PC-9 (cell line): ENCODE data around the gene GSN. TPM values are rescaled to one million over a fixed set of nuclear protein-coding genes. Genes with fewer than 3 reads are reported as not detected.

Experiments used
- BruUV-seq: library from RNA; stranded (reverse); fragments of 400-500 nt; replicated peaks from 2 replicates; lab custom pipeline; 2021; lab: Mats Ljungman, UMichigan
- CTCF ChIA-PET: fragments of 300-600 bp; sonication (Branson Sonifier 250); formaldehyde crosslinking; loops from one replicate; lab custom pipeline; 2022; ENCODE audit warnings: antibody characterized with exemption; lab: Charles Lee
- POLR2A ChIA-PET: fragments of 300-600 bp; sonication (Branson Sonifier 250); formaldehyde crosslinking; loops from one replicate; lab custom pipeline; 2022; ENCODE audit warnings: antibody characterized with exemption; ENCODE audit not compliant: unreplicated experiment; lab: Charles Lee
- DNase-seq, 2 experiments: peaks; one replicate each; pipeline versions ENCODE4 v3.0.0 to v3.0.0-alpha.2; 2015 to 2022; ENCODE audit warnings: mixed read lengths in 1 of 2
- H2AFZ ChIP-seq: fragments of 200-600 bp; sonication (generic); 2 replicates; pipeline ENCODE4 v1.8.1; 2017; ENCODE audit warnings: antibody characterized with exemption
- H3F3A ChIP-seq: fragments of 200-600 bp; sonication (generic); 2 replicates; pipeline ENCODE4 v1.8.1; 2017; ENCODE audit warnings: antibody characterized with exemption, mild to moderate bottlenecking, low read depth; ENCODE audit not compliant: insufficient read depth
- H3K27ac ChIP-seq: fragments of 200-600 bp; sonication (generic); 2 replicates; pipeline ENCODE4 v1.6.1; 2016; ENCODE audit warnings: mixed run types
- H3K27me3 ChIP-seq: fragments of 200-600 bp; sonication (generic); 2 replicates; pipeline ENCODE4 v1.6.1; 2016; ENCODE audit warnings: low read depth, mixed run types; ENCODE audit not compliant: insufficient read depth
- H3K36me3 ChIP-seq: fragments of 200-600 bp; sonication (generic); 2 replicates; pipeline ENCODE4 v1.6.1; 2016; ENCODE audit warnings: low read depth, mixed run types
- H3K4me1 ChIP-seq: fragments of 200-600 bp; sonication (generic); replicated peaks from 2 replicates; pipeline ENCODE4 v1.6.1; 2016; ENCODE audit warnings: mixed run types; ENCODE audit not compliant: insufficient read depth
- H3K4me2 ChIP-seq: fragments of 200-600 bp; sonication (generic); 2 replicates; pipeline ENCODE4 v1.6.1; 2017; ENCODE audit warnings: mixed run types
- H3K4me3 ChIP-seq: fragments of 200-600 bp; sonication (generic); 2 replicates; pipeline ENCODE4 v1.6.1; 2016; ENCODE audit warnings: mixed run types
- H3K79me2 ChIP-seq: fragments of 200-600 bp; sonication (generic); 2 replicates; pipeline ENCODE4 v1.6.1; 2017; ENCODE audit warnings: low read depth, mixed run types
- H3K9me2 ChIP-seq: fragments of 200-600 bp; sonication (generic); 2 replicates; pipeline ENCODE4 v1.8.1; 2017; ENCODE audit warnings: mild to moderate bottlenecking; ENCODE audit not compliant: insufficient read depth
- H3K9me3 ChIP-seq: fragments of 200-600 bp; sonication (generic); 2 replicates; pipeline ENCODE4 v1.8.1; 2016; ENCODE audit warnings: low read depth; ENCODE audit not compliant: insufficient read depth
- H4K20me1 ChIP-seq: fragments of 200-600 bp; sonication (generic); 2 replicates; pipeline ENCODE4 v1.8.1; 2017; ENCODE audit not compliant: insufficient read depth
- EZH2 ChIP-seq: fragments of 200-600 bp; sonication (generic); IDR thresholded peaks from 2 replicates; pipeline ENCODE4 v1.8.0; 2017; ENCODE audit warnings: antibody characterized with exemption, low read depth
- intact Hi-C: fragments of 100-400 bp; cut with micrococcal nuclease; formaldehyde crosslinking; loops from one replicate; pipeline ENCODE4 v1.10.0; 2022; ENCODE audit not compliant: unreplicated experiment
- total RNA-seq: library from RNA; stranded (reverse); gene quantifications from 2 replicates; pipeline ENCODE4 v1.2.3, GENCODE V29; 2021
- TF ChIP-seq, protein P1 (sequence below): fragments of 200-600 bp; sonication (generic); conservative IDR thresholded peaks from 2 replicates; pipeline ENCODE4 v1.6.1; 2017; ENCODE audit warnings: mixed run types, antibody characterized with exemption, mild to moderate bottlenecking, moderate library complexity

The GSN gene
- total RNA-seq, 1 experiment from 2014 or later, result 135 TPM

DNA sequence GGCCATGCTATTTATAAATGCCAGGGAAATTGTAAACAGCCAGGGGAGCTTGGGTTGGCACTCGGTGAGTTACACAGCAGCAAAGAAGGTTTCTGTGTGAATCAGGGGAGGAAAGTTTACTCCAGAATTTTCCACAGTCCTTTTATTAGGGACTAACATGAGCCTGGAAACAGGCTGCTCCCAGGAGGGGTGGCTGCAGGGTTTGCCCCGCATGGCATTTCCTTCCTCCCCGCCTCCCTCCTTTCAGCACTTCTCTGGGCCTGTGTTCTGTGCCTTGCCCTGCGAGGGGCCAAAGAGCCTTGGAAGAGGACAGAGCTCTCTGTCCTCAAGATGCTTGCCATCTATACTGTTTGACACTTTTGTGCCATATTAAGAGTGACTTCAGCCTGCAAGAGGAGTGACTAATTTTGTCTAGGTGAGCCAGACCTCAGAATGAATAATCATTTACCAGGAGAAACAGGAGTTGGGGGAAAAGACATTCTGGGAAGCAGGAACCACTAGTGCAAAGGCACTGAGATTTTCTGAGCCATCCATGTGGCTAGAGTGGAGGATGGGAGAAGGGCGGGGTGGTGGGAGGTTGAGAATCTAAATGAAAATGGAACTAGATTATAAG, 1.8 kb downstream of the GSN start:
- Histone ChIP-seq H3K79me2 (no peaks in the 10 kb centered on the region), H3K4me3 (peak overlapping the region; percentile 93; the same call in 1 of the 2 replicates), H2AFZ (no peak overlapping the region), H3K9me3 (no peaks in the 10 kb centered on the region), H3K4me1 (peaks cover 23% of the 10 kb centered on the region), H3K36me3 (no peaks in the 10 kb centered on the region), H3K4me2 (peak overlapping the region; percentile 79), H3K9me2 (no peaks in the 10 kb centered on the region), H3F3A (no peaks in the 10 kb centered on the region; the same call in 1 of the 2 replicates), H4K20me1 (no peaks in the 10 kb centered on the region), H3K27me3 (no peaks in the 10 kb centered on the region), H3K27ac (no peak overlapping the region)
- POLR2A ChIA-PET, result no interaction called here
- peak in 1 of 2 experiments; percentile 33 for DNase-seq
- TF ChIP-seq, protein P1, sequence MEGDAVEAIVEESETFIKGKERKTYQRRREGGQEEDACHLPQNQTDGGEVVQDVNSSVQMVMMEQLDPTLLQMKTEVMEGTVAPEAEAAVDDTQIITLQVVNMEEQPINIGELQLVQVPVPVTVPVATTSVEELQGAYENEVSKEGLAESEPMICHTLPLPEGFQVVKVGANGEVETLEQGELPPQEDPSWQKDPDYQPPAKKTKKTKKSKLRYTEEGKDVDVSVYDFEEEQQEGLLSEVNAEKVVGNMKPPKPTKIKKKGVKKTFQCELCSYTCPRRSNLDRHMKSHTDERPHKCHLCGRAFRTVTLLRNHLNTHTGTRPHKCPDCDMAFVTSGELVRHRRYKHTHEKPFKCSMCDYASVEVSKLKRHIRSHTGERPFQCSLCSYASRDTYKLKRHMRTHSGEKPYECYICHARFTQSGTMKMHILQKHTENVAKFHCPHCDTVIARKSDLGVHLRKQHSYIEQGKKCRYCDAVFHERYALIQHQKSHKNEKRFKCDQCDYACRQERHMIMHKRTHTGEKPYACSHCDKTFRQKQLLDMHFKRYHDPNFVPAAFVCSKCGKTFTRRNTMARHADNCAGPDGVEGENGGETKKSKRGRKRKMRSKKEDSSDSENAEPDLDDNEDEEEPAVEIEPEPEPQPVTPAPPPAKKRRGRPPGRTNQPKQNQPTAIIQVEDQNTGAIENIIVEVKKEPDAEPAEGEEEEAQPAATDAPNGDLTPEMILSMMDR, result no peak
- no peak for TF ChIP-seq EZH2
- intact Hi-C loops, result loop anchor here (2.0 kb wide), 1 partner anchor 43 kb away; no protein-coding TSS in a partner anchor
- BruUV-seq, result TSS peak; percentile 26
- CTCF ChIA-PET, result interaction anchor here (0.9 to 3.1 kb wide), 6 partner anchors 8 to 35 kb away, joined by 3 to 28 read pairs (median 8); no protein-coding TSS in a partner anchor

GRCh38 chr9:121271368-121272341, 3.7 kb downstream of the GSN start:
- peaks cover 23% of the 10 kb centered on the region for H3K4me1 ChIP-seq
- no peak overlapping the region for H3K4me2 ChIP-seq
- no peaks in the 10 kb centered on the region for H4K20me1 ChIP-seq
- no peaks in the 10 kb centered on the region; the same call in 1 of the 2 replicates for H3F3A ChIP-seq
- TF ChIP-seq, protein P1, result no peak
- no peak for TF ChIP-seq EZH2
- H3K9me2 ChIP-seq, result no peaks in the 10 kb centered on the region
- ChIA-PET POLR2A (no interaction called here), CTCF (no interaction called here)
- H3K27me3 ChIP-seq, result no peaks in the 10 kb centered on the region
- intact Hi-C loops, result no loop called here
- H3K36me3 ChIP-seq, result no peaks in the 10 kb centered on the region
- H3K79me2 ChIP-seq, result no peaks in the 10 kb centered on the region
- no TSS peak for BruUV-seq
- no peaks in the 10 kb centered on the region for H3K9me3 ChIP-seq
- H3K4me3 ChIP-seq, result no peak overlapping the region
- no peak overlapping the region for H2AFZ ChIP-seq
- no peak overlapping the region for H3K27ac ChIP-seq
- no peak for DNase-seq

DNA sequence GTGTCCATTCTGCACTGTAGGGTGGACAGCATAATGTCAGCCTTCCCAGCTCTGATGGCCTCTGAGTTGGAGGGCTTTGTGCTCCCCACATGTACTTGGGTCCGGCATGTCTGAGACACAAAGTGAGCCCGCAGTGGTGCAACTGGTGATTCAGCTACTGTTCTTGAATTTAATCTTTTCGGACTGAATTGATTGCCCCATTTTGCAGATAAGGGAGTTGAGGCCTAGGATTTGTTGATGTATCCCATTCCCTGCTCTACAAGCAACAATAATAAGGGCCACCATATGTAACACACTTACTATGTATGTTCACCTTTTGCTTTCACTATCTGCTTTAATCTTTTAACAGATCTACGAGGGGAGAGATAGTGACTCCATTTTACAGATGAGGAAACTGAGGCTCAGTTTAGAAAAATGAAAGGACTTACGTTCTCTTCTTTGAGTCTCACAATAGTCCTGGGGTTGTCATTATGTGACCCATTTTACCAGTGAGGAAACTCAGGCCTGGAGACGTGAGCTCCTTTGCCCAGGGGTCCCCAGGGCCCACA, 4.5 kb downstream of the GSN start:
- POLR2A ChIA-PET, result no interaction called here
- no peak for DNase-seq
- TF ChIP-seq, protein P1, result no peak
- no peak for TF ChIP-seq EZH2
- H3F3A ChIP-seq, result peaks cover 4% of the 10 kb centered on the region; the same call in 1 of the 2 replicates
- peaks cover 26% of the 10 kb centered on the region for H3K4me1 ChIP-seq
- no peaks in the 10 kb centered on the region for H3K36me3 ChIP-seq
- CTCF ChIA-PET, result no interaction called here
- H3K9me2 ChIP-seq, result no peaks in the 10 kb centered on the region
- no peak overlapping the region for H3K27ac ChIP-seq
- H3K27me3 ChIP-seq, result no peaks in the 10 kb centered on the region
- no peaks in the 10 kb centered on the region for H3K79me2 ChIP-seq
- no TSS peak for BruUV-seq
- H2AFZ ChIP-seq, result no peak overlapping the region
- intact Hi-C loops, result no loop called here
- no peak overlapping the region for H3K4me3 ChIP-seq
- H3K4me2 ChIP-seq, result no peak overlapping the region
- H4K20me1 ChIP-seq, result no peaks in the 10 kb centered on the region
- H3K9me3 ChIP-seq, result no peaks in the 10 kb centered on the region
